Neural cell (in vitro differentiated cells): ENCODE measurements around the gene POLR2H. TPM values are rescaled to one million over a fixed set of nuclear protein-coding genes. Genes with fewer than 3 reads are reported as not detected.

Experiments
- H2AFZ ChIP-seq: fragments of 200-600, 300-800 bp; sonication (generic), shearing (Covaris generic); 2 replicates; pipeline ENCODE4 v1.6.0; 2014; ENCODE audit warnings: low read depth, mild to moderate bottlenecking, antibody characterized with exemption, low read length, moderate library complexity
- H3F3A ChIP-seq: fragments of 200-600 bp; shearing (Covaris generic); 2 replicates; pipeline ENCODE4 v1.6.1; 2016; ENCODE audit warnings: mild to moderate bottlenecking, moderate library complexity, mixed read lengths, antibody characterized with exemption, low read length; ENCODE audit not compliant: insufficient read depth, poor library complexity, severe bottlenecking
- H3K27ac ChIP-seq: fragments of 200-600, 300-800 bp; sonication (generic), shearing (Covaris generic); 2 replicates; pipeline ENCODE4 v1.5.1; 2014; ENCODE audit warnings: mild to moderate bottlenecking, low read length, moderate library complexity
- H3K27me3 ChIP-seq: fragments of 300-800, 200-600 bp; sonication (generic), shearing (Covaris generic); 2 replicates; pipeline ENCODE4 v1.6.0; 2014; ENCODE audit warnings: mild to moderate bottlenecking, low read depth, low read length, moderate library complexity; ENCODE audit not compliant: insufficient read depth
- H3K36me3 ChIP-seq: fragments of 300-800, 200-600 bp; sonication (generic), shearing (Covaris generic); 2 replicates; pipeline ENCODE4 v1.5.1; 2014; ENCODE audit warnings: mild to moderate bottlenecking, antibody characterized with exemption, low read length, moderate library complexity; ENCODE audit not compliant: insufficient read depth
- H3K4me2 ChIP-seq: fragments of 300-800, 200-600 bp; sonication (generic), shearing (Covaris generic); 2 replicates; pipeline ENCODE4 v1.6.0; 2014; ENCODE audit warnings: mild to moderate bottlenecking, low read length
- H3K4me3 ChIP-seq: fragments of 300-800, 200-600 bp; sonication (generic), shearing (Covaris generic); 2 replicates; pipeline ENCODE4 v1.5.1; 2014; ENCODE audit warnings: mild to moderate bottlenecking, low read length, moderate library complexity
- H3K79me2 ChIP-seq: fragments of 200-600 bp; shearing (Covaris generic); replicated peaks from 2 replicates; pipeline ENCODE4 v1.6.0; 2014; ENCODE audit warnings: mild to moderate bottlenecking, low read length, moderate library complexity; ENCODE audit not compliant: insufficient read depth
- H3K9ac ChIP-seq: fragments of 300-800, 200-600 bp; sonication (generic), shearing (Covaris generic); 2 replicates; pipeline ENCODE4 v1.6.1; 2016; ENCODE audit warnings: mild to moderate bottlenecking, low read length, mixed read lengths
- H3K9me2 ChIP-seq: fragments of 200-600 bp; shearing (Covaris generic); 2 replicates; pipeline ENCODE4 v1.6.1; 2016; ENCODE audit warnings: mild to moderate bottlenecking, low read length, mixed read lengths; ENCODE audit not compliant: insufficient read depth
- H3K9me3 ChIP-seq: fragments of 200-600, 300-800 bp; sonication (generic), shearing (Covaris generic); 2 replicates; pipeline ENCODE4 v1.6.1; 2016; ENCODE audit warnings: mild to moderate bottlenecking, mixed run types, low read length, moderate library complexity, mixed read lengths
- H4K20me1 ChIP-seq: fragments of 200-600 bp; shearing (Covaris generic); 2 replicates; pipeline ENCODE4 v1.6.1; 2016; ENCODE audit warnings: mild to moderate bottlenecking, mixed run types; ENCODE audit not compliant: insufficient read depth
- CTCF ChIP-seq: fragments of 450-650 bp; IDR thresholded peaks from 2 replicates; pipeline ENCODE4 v1.5.1; 2014; ENCODE audit warnings: antibody characterized with exemption, mild to moderate bottlenecking, moderate library complexity; ENCODE audit not compliant: poor library complexity, severe bottlenecking
- EP300 ChIP-seq: fragments of 450-650 bp; conservative IDR thresholded peaks from 2 replicates; pipeline ENCODE4 v1.6.1; 2014; ENCODE audit warnings: antibody characterized with exemption, mild to moderate bottlenecking, moderate library complexity; ENCODE audit not compliant: poor library complexity, severe bottlenecking
- EZH2 ChIP-seq: fragments of 200-600, 300-800 bp; shearing (Covaris generic), sonication (generic); IDR thresholded peaks from 2 replicates; pipeline ENCODE4 v1.6.1; 2014; ENCODE audit warnings: antibody characterized with exemption, low read length, borderline replicate concordance, mild to moderate bottlenecking; ENCODE audit not compliant: insufficient read depth, poor library complexity, severe bottlenecking
- MXI1 ChIP-seq: fragments of 450-650 bp; conservative IDR thresholded peaks from 2 replicates; pipeline ENCODE4 v1.6.1; 2014; ENCODE audit warnings: antibody characterized with exemption, mild to moderate bottlenecking; ENCODE audit not compliant: poor library complexity, severe bottlenecking
- POLR2AphosphoS5 ChIP-seq: IDR thresholded peaks from 2 replicates; pipeline ENCODE4 v1.6.1; 2012
- RAD21 ChIP-seq: fragments of 450-650 bp; conservative IDR thresholded peaks from 2 replicates; pipeline ENCODE4 v1.6.1; 2014; ENCODE audit warnings: antibody characterized with exemption, mild to moderate bottlenecking, moderate library complexity
- REST ChIP-seq: IDR thresholded peaks from 2 replicates; pipeline ENCODE4 v1.6.1; 2012; ENCODE audit warnings: borderline replicate concordance
- SMC3 ChIP-seq: fragments of 450-650 bp; conservative IDR thresholded peaks from 2 replicates; pipeline ENCODE4 v1.6.1; 2014; ENCODE audit warnings: antibody characterized with exemption, mild to moderate bottlenecking, moderate library complexity; ENCODE audit not compliant: poor library complexity
- TAF1 ChIP-seq: IDR thresholded peaks from 2 replicates; pipeline ENCODE4 v1.6.1; 2012; ENCODE audit warnings: low read depth
- polyA plus RNA-seq: library from polyadenylated mRNA; depleted of rRNA; stranded (reverse); fragments of >200 nt; gene quantifications from 2 replicates; pipeline ENCODE4 v1.2.3, GENCODE V29; 2014

POLR2H gene
- polyA plus RNA-seq, 1 donor from 2014 or later: 185 TPM

- H3F3A ChIP-seq: no peaks in the 10 kb centered on the region
- H3K9me3 ChIP-seq: no peaks in the 10 kb centered on the region
- no peaks in the 10 kb centered on the region for H3K9me2 ChIP-seq
- H3K36me3 ChIP-seq: no peaks in the 10 kb centered on the region
- H3K4me3 ChIP-seq: no peak overlapping the region
- no peaks in the 10 kb centered on the region for H4K20me1 ChIP-seq
- H3K9ac ChIP-seq: no peak overlapping the region
- no peak overlapping the region for H2AFZ ChIP-seq
- H3K79me2 ChIP-seq: no peaks in the 10 kb centered on the region
- TF ChIP-seq RAD21 (no peak), REST (no peak), CTCF (no peak), EP300 (no peak), SMC3 (no peak), POLR2AphosphoS5 (no peak), EZH2 (no peak), TAF1 (no peak), MXI1 (no peak)
- H3K27me3 ChIP-seq: no peaks in the 10 kb centered on the region
- no peak overlapping the region for H3K4me2 ChIP-seq
- no peak overlapping the region for H3K27ac ChIP-seq
Measured at GRCh38 chr3:184349563-184350470, 11.7 kb upstream of the POLR2H start.

GRCh38 chr3:184350618-184351017, 10.9 kb upstream of the POLR2H start:
- no peaks in the 10 kb centered on the region for H3K27me3 ChIP-seq
- no peaks in the 10 kb centered on the region for H3K79me2 ChIP-seq
- no peaks in the 10 kb centered on the region for H4K20me1 ChIP-seq
- no peaks in the 10 kb centered on the region for H3K36me3 ChIP-seq
- no peak overlapping the region for H2AFZ ChIP-seq
- no peak overlapping the region for H3K9ac ChIP-seq
- H3K9me3 ChIP-seq: no peaks in the 10 kb centered on the region
- no peak overlapping the region for H3K4me2 ChIP-seq
- no peak overlapping the region for H3K27ac ChIP-seq
- H3F3A ChIP-seq: no peaks in the 10 kb centered on the region
- H3K4me3 ChIP-seq: no peak overlapping the region
- TF ChIP-seq EZH2: no peak
- TF ChIP-seq RAD21: no peak
- no peak for TF ChIP-seq CTCF
- TF ChIP-seq SMC3: no peak
- TF ChIP-seq POLR2AphosphoS5: no peak
- no peak for TF ChIP-seq MXI1
- TF ChIP-seq EP300: no peak
- TF ChIP-seq REST: no peak
- TF ChIP-seq TAF1: no peak
- no peaks in the 10 kb centered on the region for H3K9me2 ChIP-seq
